Measurements from ENCODE around the gene BCAS4.

BCAS4 gene

GRCh38 chr20:50826121-50826520 lies 31.3 kb downstream of the BCAS4 start:
- DNase-seq = no peak

GRCh38 chr20:50828363-50829136 lies 33.7 kb downstream of the BCAS4 start:
- DNase-seq = no peak

- DNase-seq = no peak
Measured at GRCh38 chr20:50831622-50832021, 36.8 kb downstream of the BCAS4 start.

GRCh38 chr20:50834599-50835005 lies 39.7 kb downstream of the BCAS4 start:
- no peak for DNase-seq

GRCh38 chr20:50837532-50838321 lies 42.9 kb downstream of the BCAS4 start:
- DNase-seq = no peak

- no peak for DNase-seq
Measured at GRCh38 chr20:50838322-50838625, 43.4 kb downstream of the BCAS4 start.

GRCh38 chr20:50838707-50839385 lies 44.0 kb downstream of the BCAS4 start:
- peak; percentile 29 for DNase-seq

- DNase-seq = no peak
Measured at GRCh38 chr20:50842821-50843220, 48.0 kb downstream of the BCAS4 start.

- no peak for DNase-seq
Measured at GRCh38 chr20:50843331-50844276, 48.7 kb downstream of the BCAS4 start.

- DNase-seq = peak; percentile 91
Measured at GRCh38 chr20:50844430-50845100, 49.7 kb downstream of the BCAS4 start.

GRCh38 chr20:50845566-50846215 lies 50.8 kb downstream of the BCAS4 start:
- no peak for DNase-seq

- DNase-seq = no peak
Measured at GRCh38 chr20:50848341-50848808, 53.5 kb downstream of the BCAS4 start.

- DNase-seq = no peak
Measured at GRCh38 chr20:50848846-50849673, 54.2 kb downstream of the BCAS4 start.

- DNase-seq = no peak
Measured at GRCh38 chr20:50850721-50851286, 55.9 kb downstream of the BCAS4 start.

GRCh38 chr20:50852085-50852484 lies 57.2 kb downstream of the BCAS4 start:
- no peak for DNase-seq

- DNase-seq = no peak
Measured at GRCh38 chr20:50854506-50855249, 59.8 kb downstream of the BCAS4 start.

GRCh38 chr20:50855498-50856474 lies 60.9 kb downstream of the BCAS4 start:
- DNase-seq = no peak

GRCh38 chr20:50856475-50857041 lies 61.7 kb downstream of the BCAS4 start:
- no peak for DNase-seq
